GM21737 (cell line): ENCODE data around the gene ZSWIM9.

Source experiments
- ATAC-seq: cut with Tn5 transposase; IDR thresholded peaks from one replicate; pipeline ENCODE4 v1.9.1; 2021; ENCODE audit warnings: mild to moderate bottlenecking, moderate library complexity; ENCODE audit not compliant: unreplicated experiment

Gene ZSWIM9

GRCh38 chr19:48174445-48175030 lies 4.1 kb downstream of the ZSWIM9 start:
- ATAC-seq: no peak

GRCh38 chr19:48175578-48175977 lies 5.1 kb downstream of the ZSWIM9 start:
- ATAC-seq: no peak

- no peak for ATAC-seq
Observed at GRCh38 chr19:48176226-48176625, 5.7 kb downstream of the ZSWIM9 start.

GRCh38 chr19:48181505-48181904 lies 11.0 kb downstream of the ZSWIM9 start:
- no peak for ATAC-seq

GRCh38 chr19:48182434-48182833 lies 12.0 kb downstream of the ZSWIM9 start:
- no peak for ATAC-seq

- ATAC-seq: no peak
Observed at GRCh38 chr19:48183356-48183755, 12.9 kb downstream of the ZSWIM9 start.

GRCh38 chr19:48186015-48186414 lies 15.5 kb downstream of the ZSWIM9 start:
- ATAC-seq: peak; percentile 40

GRCh38 chr19:48186541-48186991 lies 16.1 kb downstream of the ZSWIM9 start:
- ATAC-seq: peak; percentile 65

- no peak for ATAC-seq
Observed at GRCh38 chr19:48190288-48190884, 19.9 kb downstream of the ZSWIM9 start.

GRCh38 chr19:48190885-48191284 lies 20.4 kb downstream of the ZSWIM9 start:
- no peak for ATAC-seq

- no peak for ATAC-seq
Observed at GRCh38 chr19:48192750-48193149, 22.3 kb downstream of the ZSWIM9 start.

GRCh38 chr19:48194041-48194843 lies 23.8 kb downstream of the ZSWIM9 start:
- ATAC-seq: no peak

- no peak for ATAC-seq
Observed at GRCh38 chr19:48194844-48195830, 24.7 kb downstream of the ZSWIM9 start.

- no peak for ATAC-seq
Observed at GRCh38 chr19:48196321-48196763, 25.9 kb downstream of the ZSWIM9 start.

- no peak for ATAC-seq
Observed at GRCh38 chr19:48196933-48197665, 26.6 kb downstream of the ZSWIM9 start.

- no peak for ATAC-seq
Observed at GRCh38 chr19:48203222-48203793, 32.8 kb downstream of the ZSWIM9 start.

- peak; percentile 82 for ATAC-seq
Observed at GRCh38 chr19:48203794-48204628, 33.5 kb downstream of the ZSWIM9 start.

GRCh38 chr19:48206397-48207093 lies 36.1 kb downstream of the ZSWIM9 start:
- ATAC-seq: no peak
